GM19328 (cell line): ENCODE data around the gene GRK5.
"Not testable (repeated sequence)": the region's sequence is repeated elsewhere in the genome, so short reads cannot be mapped to it uniquely, and the experiment has no call there.

Experiments
- ATAC-seq: cut with Tn5 transposase; IDR thresholded peaks from one replicate; pipeline ENCODE4 v1.9.1; 2021; ENCODE audit warnings: mild to moderate bottlenecking, moderate library complexity; ENCODE audit not compliant: unreplicated experiment

The GRK5 gene

DNA sequence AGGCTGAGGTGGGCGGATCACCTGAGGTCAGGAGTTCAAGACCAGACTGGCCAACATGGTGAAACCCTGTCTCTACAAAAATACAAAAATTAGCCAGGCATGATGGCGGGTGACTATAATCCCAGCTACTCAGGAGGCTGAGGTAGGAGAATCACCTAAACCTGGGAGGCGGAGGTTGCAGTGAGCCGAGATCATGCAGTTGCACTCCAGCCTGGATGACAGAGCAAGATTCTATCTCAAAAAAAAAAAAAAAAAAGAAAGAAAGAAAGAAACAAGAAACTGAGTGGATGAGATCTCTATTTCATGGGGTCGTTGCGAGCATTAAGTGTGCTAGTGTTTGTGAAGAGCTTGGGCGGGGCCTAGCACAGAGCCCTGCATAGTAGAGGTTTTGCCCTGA lies 65.0 kb downstream of the GRK5 start:
- not testable (repeated sequence) for ATAC-seq

DNA sequence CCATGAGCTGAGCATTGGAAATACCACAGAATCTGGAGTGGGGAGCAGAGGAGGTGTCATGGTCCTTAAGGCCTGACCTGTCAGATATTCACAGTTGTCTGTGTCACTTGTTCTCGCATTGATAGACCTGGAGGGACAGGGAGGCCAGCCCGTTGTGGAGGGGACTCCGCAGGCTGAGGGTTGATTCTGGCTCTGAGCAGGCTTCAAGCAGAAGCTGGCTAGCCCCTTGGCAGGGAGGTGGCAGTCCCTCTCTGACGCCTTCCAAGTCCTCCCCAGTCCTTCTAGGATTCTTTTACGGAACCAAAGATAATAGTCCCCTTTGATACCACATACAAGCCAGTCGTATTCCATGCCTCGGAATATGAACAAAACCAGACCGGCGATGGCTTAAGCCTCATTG lies 65.4 kb downstream of the GRK5 start:
- ATAC-seq: no peak

DNA sequence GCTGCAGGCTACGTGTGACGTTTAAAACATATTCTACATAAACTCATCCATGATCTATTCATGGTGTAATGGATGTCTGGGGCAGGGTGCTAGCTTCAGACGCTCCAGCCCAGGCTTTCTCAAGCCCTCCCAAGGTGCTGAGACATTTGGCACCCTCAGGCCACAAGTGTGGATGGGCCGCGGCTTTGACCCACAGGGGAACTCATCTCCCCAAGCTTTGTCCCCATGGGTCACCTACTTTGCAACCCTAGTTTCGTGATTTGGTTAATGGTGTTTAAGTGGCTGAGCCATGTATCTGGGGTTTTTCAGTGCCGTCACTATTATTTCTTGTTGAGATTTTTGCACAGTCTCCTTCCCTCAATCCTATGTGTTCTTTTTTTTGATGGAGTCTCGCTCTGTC lies 66.0 kb downstream of the GRK5 start:
- no peak for ATAC-seq

DNA sequence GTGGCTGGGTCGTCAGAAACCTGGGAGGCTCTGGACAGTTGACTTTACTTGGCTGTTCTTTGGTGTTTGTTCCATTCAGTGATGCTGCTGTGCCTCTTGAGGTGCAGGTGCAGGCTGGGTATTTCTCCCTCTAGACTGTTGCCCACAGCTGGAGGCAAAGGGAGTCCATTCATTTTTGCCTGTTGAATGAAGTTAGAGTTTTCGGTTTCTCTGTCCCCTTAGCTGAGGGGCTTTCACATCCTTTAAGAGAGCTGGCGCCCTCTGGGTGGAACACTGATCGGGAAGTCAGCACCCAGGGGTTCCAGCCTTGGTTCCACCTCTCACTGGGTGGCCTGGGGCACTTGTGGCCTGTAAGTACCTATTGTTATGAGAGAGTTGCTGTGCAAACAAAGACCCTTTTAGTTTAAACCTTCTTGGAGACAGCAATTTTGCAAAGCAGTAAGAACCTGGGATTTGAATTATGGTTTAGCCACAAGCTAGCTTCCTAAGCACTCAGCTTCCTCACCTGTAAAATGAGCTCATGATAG lies 67.2 kb downstream of the GRK5 start:
- ATAC-seq: no peak

DNA sequence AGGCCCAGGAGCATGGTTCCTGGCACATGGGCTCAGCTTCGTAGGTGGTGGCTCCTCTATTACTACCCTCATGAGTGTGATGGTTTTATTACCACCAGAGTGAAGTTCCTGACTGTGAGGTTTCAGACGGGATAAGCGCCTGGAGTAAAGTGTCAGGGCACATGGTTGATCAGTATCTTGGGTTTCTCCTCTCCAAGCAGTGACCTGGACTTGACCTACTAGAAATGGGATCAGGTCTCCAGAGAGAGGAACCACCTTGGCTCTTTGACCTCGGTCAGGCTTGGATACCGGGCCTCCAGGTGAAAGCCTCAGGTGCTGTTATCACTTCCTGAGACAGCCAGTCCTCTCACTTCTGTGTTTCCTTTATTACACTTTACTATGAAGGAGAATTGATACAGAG lies 67.7 kb downstream of the GRK5 start:
- no peak for ATAC-seq

- not testable (repeated sequence) for ATAC-seq
Observed at GRCh38 chr10:119276194-119276593, 68.8 kb downstream of the GRK5 start.

- ATAC-seq: no peak
Observed at GRCh38 chr10:119278126-119278709, 70.8 kb downstream of the GRK5 start.

DNA sequence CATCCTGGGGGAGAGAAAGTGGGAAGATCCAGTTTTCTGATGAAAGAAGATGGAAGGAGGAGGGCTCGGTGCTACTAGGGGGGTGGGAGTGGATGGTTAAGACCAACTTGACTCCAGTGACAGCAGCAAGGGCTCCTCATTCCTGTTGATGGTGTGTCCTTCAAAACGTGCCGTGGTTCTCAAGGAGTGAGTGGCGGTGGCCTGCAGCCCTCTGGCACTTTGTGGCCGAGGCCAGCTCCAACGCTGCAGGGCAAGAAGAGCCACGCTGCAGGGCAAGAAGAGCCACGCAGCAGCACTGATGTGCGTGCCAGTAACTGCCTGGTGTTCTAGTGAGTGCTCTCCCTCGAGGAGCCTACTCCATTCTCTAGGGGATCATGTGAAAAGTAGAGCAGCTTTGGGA lies 72.1 kb downstream of the GRK5 start:
- no peak for ATAC-seq

DNA sequence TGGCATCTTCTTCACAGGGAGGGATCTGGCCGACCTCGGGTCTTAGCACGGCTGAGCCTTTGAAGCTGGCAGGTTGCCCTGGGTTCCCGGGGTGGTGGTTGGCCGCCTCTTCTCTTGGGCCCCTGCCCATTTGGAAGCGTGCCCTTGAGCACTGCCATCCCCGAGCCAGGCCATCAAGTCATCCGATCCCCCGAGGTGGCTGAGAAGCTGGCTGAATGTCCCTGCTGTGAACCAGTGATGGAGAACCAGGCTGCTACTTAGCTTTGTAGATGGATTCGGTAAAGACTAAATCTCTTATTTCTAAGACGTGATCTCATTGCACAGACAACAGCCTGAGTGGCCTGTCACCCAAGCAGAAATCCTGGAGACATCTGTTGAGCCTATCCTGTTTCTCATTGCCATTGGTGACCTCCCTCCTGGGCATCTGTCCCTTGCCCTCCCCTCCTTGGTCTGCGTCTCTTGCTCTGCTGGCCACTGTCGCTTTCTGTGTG lies 74.3 kb downstream of the GRK5 start:
- ATAC-seq: no peak

GRCh38 chr10:119282446-119282845 lies 75.1 kb downstream of the GRK5 start:
- ATAC-seq: no peak

DNA sequence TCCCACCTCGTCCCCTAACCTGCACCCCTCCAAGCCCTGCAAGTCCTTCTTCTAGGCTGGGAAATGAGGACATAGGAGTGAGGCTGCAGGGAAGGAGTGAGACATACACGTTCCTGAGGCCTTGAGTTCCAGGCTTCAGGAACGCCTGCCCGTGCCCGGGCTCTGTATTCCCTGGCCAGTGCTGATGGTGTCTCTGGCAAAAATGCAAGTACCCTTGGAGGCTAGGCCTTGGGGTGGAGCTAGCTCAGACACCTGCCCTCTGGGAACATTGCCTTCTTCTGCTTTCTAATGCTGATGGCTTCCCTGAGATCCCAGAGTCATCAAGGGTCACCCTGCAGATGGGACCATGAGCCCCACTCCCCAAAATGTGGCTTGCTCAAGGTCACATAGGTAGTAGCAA lies 76.0 kb downstream of the GRK5 start:
- ATAC-seq: no peak

- no peak for ATAC-seq
Observed at GRCh38 chr10:119283818-119284217, 76.4 kb downstream of the GRK5 start.

DNA sequence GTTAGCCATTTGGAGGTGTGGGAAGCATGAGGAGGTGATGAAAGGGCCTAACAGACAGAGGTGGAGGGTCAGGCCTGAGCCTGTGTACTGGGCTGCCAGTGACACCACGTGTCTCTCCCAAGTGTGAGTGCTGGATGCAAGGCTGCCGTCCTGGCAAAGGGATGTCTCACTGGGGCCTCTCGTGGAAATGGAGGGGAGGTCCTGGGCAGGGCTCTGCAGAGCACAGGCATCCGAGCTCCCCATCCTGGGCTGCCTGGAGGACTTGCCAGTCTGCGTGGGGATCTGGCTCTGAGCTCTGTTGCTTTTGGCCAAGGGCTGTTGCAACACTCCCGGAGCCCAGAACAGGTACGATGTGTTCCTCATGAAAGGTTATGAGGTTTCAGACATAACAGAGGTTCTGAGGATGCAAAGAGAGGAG lies 77.3 kb downstream of the GRK5 start:
- no peak for ATAC-seq

GRCh38 chr10:119285495-119286267 lies 78.3 kb downstream of the GRK5 start:
- no peak for ATAC-seq

GRCh38 chr10:119286516-119286915 lies 79.1 kb downstream of the GRK5 start:
- no peak for ATAC-seq

- no peak for ATAC-seq
Observed at GRCh38 chr10:119286983-119287633, 79.7 kb downstream of the GRK5 start.

DNA sequence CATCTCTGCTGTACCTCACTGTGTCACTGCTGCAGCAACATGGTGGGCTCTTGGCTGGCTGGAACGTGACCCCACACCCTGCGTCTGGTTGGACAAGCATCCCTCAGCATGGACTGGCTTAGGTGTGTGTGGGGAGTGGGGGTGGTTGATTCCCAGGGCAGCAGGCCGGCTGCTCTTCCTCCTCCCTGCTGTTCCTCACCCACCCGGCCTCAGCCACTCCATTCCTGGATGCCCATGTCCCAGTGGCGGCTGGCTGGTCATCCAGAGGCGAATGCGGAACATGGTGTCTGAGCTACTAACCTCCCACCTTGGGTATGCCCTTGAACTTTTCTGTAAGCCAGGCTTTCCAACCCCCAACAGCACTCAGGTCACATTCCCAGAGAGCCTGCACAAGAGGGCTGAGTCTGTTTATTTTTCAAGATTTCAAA lies 81.2 kb downstream of the GRK5 start:
- no peak for ATAC-seq

- ATAC-seq: no peak
Observed at GRCh38 chr10:119289227-119289920, 82.0 kb downstream of the GRK5 start.

GRCh38 chr10:119290301-119291048 lies 83.1 kb downstream of the GRK5 start:
- ATAC-seq: no peak

DNA sequence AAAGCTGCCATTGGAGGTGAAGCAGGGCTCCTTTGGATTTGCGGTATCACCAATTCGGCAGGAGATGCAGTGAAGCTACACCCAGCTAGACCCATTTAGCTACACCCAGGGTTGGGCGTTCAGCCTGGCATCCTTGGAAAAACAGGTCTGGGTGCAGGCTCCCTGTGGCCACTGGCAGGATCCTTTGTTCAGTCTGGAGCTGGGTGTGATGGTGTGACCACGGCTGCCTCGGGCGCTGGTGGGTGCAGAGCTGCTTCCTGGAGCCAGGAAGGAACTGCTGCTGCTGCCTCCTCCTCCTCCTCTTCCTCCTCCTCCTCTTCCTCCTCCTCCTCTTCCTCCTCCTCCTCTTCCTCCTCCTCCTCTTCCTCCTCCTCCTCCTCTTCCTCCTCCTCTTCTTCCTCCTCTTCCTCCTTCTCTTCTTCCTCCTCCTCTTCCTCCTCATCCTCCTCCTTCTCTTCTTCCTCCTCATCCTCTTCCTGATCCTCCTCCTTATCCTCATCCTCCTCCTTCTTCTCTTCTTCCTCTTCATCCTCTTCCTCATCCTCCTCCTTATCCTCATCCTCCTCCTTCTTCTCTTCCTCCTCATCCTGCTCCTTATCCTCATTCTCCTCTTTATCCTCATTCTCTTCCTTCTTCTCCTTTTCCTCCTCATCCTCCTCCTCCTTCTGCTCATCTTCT lies 84.0 kb downstream of the GRK5 start:
- ATAC-seq: no peak
